Stomach (tissue), 4 donors: ENCODE data around the gene BCL2L12.

Source experiments
- EP300 ChIP-seq: sonication (generic); formaldehyde crosslinking; IDR thresholded peaks from one replicate; pipeline ENCODE4 v1.6.1; 2017; ENCODE audit warnings: antibody characterized with exemption
- POLR2A ChIP-seq, 4 donors: fragments of 450-650 bp; IDR thresholded peaks; one replicate each; pipeline ENCODE4 v1.6.1; 2016; ENCODE audit warnings: antibody characterized with exemption in 4 of 4, control low read depth in 2 of 4, mild to moderate bottlenecking in 1 of 4, moderate library complexity in 1 of 4
- TF ChIP-seq, protein P1 (sequence below), 7 experiments: fragments of 450-650 bp in 4 of 7; fragments of 200-600 bp in 3 of 7; sonication (generic) in 3 of 7; IDR thresholded peaks; one replicate each; pipeline ENCODE4 v1.5.1; 2016 to 2019; ENCODE audit warnings: antibody characterized with exemption in 7 of 7, control low read depth in 2 of 7, mild to moderate bottlenecking in 1 of 7

DNA sequence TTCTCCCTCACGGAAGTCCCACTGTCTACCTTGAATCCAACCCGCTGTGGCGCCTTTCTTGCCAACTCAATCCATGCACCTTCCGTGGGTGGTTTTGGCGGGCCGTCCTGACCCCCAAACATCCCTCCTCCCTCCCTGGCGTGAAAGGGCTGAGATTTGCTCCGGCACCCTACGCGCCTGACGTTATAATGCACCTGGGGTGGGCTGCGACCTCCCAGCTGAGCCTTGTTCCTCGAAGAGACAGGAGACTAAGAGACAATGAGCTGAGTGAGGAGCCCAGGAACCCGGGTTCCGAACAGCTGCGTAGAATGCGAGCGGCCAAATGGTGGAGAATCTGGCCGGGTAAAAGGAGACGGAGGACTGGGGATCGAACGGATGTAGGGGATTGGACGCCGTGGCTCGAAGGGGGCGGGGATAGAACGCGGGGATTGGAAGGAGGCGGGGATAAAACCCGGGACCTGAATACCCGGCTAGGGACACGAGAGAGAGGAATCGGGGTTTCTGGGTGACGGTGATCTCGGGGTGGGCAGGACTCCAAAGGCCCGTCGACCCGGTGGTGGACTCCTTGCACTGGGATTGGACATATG is 25.0 kb downstream of the BCL2L12 start, which contains the start of gene CPT1C:
- TF ChIP-seq, protein P1, sequence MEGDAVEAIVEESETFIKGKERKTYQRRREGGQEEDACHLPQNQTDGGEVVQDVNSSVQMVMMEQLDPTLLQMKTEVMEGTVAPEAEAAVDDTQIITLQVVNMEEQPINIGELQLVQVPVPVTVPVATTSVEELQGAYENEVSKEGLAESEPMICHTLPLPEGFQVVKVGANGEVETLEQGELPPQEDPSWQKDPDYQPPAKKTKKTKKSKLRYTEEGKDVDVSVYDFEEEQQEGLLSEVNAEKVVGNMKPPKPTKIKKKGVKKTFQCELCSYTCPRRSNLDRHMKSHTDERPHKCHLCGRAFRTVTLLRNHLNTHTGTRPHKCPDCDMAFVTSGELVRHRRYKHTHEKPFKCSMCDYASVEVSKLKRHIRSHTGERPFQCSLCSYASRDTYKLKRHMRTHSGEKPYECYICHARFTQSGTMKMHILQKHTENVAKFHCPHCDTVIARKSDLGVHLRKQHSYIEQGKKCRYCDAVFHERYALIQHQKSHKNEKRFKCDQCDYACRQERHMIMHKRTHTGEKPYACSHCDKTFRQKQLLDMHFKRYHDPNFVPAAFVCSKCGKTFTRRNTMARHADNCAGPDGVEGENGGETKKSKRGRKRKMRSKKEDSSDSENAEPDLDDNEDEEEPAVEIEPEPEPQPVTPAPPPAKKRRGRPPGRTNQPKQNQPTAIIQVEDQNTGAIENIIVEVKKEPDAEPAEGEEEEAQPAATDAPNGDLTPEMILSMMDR (IDR thresholded peaks at IDR 0.05) = no peak
- TF ChIP-seq EP300 (no peak), POLR2A (IDR thresholded peaks at IDR 0.05) (no peak)
